Hepatocyte (in vitro differentiated cells): Measurements from ENCODE around the gene MLPH. TPM values are rescaled to one million over a fixed set of nuclear protein-coding genes. Genes with fewer than 3 reads are reported as not detected.

Source experiments
- DNase-seq: peaks from one replicate; pipeline ENCODE4 v3.0.0-alpha.2; 2016; ENCODE audit warnings: low spot score
- H2AFZ ChIP-seq: fragments of 200-600 bp; sonication (generic); 2 replicates; pipeline ENCODE4 v1.6.0; 2016; ENCODE audit warnings: antibody characterized with exemption, mild to moderate bottlenecking
- H3K27ac ChIP-seq: fragments of 200-600 bp; sonication (generic); 2 replicates; pipeline ENCODE4 v1.5.1; 2016; ENCODE audit warnings: mild to moderate bottlenecking
- H3K27me3 ChIP-seq: fragments of 200-600 bp; sonication (generic); 2 replicates; pipeline ENCODE4 v1.6.1; 2016
- H3K36me3 ChIP-seq: fragments of 200-600 bp; sonication (generic); replicated peaks from 2 replicates; pipeline ENCODE4 v1.5.1; 2016; ENCODE audit warnings: low read depth; ENCODE audit not compliant: insufficient read depth
- H3K4me1 ChIP-seq: fragments of 200-600 bp; sonication (generic); 2 replicates; pipeline ENCODE4 v1.5.1; 2016; ENCODE audit warnings: mild to moderate bottlenecking, moderate library complexity; ENCODE audit not compliant: insufficient read depth
- H3K4me2 ChIP-seq: fragments of 200-600 bp; sonication (generic); 2 replicates; pipeline ENCODE4 v1.6.0; 2016
- H3K4me3 ChIP-seq: fragments of 200-600 bp; sonication (generic); 2 replicates; pipeline ENCODE4 v1.5.1; 2016; ENCODE audit warnings: mild to moderate bottlenecking
- H3K79me2 ChIP-seq: fragments of 200-600 bp; sonication (generic); 2 replicates; pipeline ENCODE4 v1.6.0; 2017; ENCODE audit warnings: mild to moderate bottlenecking
- H3K9me2 ChIP-seq: fragments of 200-600 bp; sonication (generic); replicated peaks from 2 replicates; pipeline ENCODE4 v1.6.0; 2017; ENCODE audit warnings: mild to moderate bottlenecking; ENCODE audit not compliant: insufficient read depth
- H3K9me3 ChIP-seq: fragments of 200-600 bp; sonication (generic); 2 replicates; pipeline ENCODE4 v1.5.1; 2016; ENCODE audit warnings: low read depth, mild to moderate bottlenecking
- H4K20me1 ChIP-seq: fragments of 200-600 bp; sonication (generic); 2 replicates; pipeline ENCODE4 v1.6.0; 2016; ENCODE audit warnings: mild to moderate bottlenecking; ENCODE audit not compliant: insufficient read depth, poor library complexity, severe bottlenecking
- EZH2 ChIP-seq: fragments of 200-600 bp; sonication (generic); IDR thresholded peaks from 2 replicates; pipeline ENCODE4 v1.6.1; 2016; ENCODE audit warnings: antibody characterized with exemption, mild to moderate bottlenecking, borderline replicate concordance
- EZH2phosphoT487 ChIP-seq: fragments of 200-600 bp; sonication (generic); IDR thresholded peaks from one replicate; pipeline ENCODE4 v1.6.1; 2018; ENCODE audit warnings: antibody characterized with exemption, mild to moderate bottlenecking, low read depth, moderate library complexity; ENCODE audit not compliant: unreplicated experiment, severe bottlenecking
- WGBS: methylation state at CpG from one replicate; pipeline ENCODE4 v1.1.6; 2016; ENCODE audit warnings: low lambda C conversion rate; ENCODE audit errors: missing lambda C conversion rate; 5-methylcytosine and 5-hydroxymethylcytosine counted together
- polyA plus RNA-seq: library from polyadenylated mRNA; unstranded; fragments of >200 nt; fragmentation: Nextera tagmentation; extraction: Ambion mirVana; gene quantifications from 2 replicates; pipeline ENCODE4 v1.2.1, GENCODE V29; 2016
- total RNA-seq: library from RNA; depleted of rRNA; stranded (reverse); fragments of >200 nt; gene quantifications from 2 replicates; pipeline ENCODE4 v1.2.3, GENCODE V29; 2014
- TF ChIP-seq, protein P1 (sequence below): fragments of 200-600 bp; sonication (generic); IDR thresholded peaks from 2 replicates; pipeline ENCODE4 v1.5.1; 2016; ENCODE audit warnings: antibody characterized with exemption, mild to moderate bottlenecking; ENCODE audit not compliant: poor library complexity

Gene MLPH
- total and polyA plus RNA-seq, 2 experiments from 2014 or later: 6.7 to 12.3 TPM

DNA sequence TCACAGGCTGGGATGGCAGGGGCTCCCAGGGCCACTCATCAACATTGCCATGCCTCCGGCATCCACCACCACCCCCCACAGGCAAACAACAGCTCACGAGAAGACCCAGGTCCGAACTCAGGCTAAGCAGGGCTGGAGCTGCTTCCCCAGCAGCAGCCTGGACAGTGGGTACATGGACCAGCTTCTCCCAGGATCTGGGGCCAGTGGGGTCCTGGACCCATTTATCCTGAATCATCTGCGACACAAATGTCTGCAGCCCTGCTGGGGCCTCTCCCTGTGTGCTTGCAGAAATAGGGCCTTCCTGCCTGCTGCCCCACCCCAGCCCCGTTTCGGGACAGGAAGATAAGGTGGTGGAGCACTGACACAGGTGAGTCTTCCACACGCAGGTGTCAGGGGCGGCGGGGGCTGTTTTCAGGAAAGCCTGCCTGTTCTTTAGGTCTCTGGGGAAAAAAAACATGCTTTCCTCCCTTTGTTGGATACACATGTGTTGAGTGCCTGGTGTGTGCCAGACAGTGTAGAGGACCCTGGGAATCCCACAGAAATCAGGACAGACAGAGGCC lies 83.8 kb downstream of the MLPH start:
- H2AFZ ChIP-seq: no peak overlapping the region
- WGBS: 91% methylated on average over 9 of the region's 9 CpGs
- TF ChIP-seq, protein P1, sequence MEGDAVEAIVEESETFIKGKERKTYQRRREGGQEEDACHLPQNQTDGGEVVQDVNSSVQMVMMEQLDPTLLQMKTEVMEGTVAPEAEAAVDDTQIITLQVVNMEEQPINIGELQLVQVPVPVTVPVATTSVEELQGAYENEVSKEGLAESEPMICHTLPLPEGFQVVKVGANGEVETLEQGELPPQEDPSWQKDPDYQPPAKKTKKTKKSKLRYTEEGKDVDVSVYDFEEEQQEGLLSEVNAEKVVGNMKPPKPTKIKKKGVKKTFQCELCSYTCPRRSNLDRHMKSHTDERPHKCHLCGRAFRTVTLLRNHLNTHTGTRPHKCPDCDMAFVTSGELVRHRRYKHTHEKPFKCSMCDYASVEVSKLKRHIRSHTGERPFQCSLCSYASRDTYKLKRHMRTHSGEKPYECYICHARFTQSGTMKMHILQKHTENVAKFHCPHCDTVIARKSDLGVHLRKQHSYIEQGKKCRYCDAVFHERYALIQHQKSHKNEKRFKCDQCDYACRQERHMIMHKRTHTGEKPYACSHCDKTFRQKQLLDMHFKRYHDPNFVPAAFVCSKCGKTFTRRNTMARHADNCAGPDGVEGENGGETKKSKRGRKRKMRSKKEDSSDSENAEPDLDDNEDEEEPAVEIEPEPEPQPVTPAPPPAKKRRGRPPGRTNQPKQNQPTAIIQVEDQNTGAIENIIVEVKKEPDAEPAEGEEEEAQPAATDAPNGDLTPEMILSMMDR: no peak
- TF ChIP-seq EZH2phosphoT487 (no peak), EZH2 (no peak)

DNA sequence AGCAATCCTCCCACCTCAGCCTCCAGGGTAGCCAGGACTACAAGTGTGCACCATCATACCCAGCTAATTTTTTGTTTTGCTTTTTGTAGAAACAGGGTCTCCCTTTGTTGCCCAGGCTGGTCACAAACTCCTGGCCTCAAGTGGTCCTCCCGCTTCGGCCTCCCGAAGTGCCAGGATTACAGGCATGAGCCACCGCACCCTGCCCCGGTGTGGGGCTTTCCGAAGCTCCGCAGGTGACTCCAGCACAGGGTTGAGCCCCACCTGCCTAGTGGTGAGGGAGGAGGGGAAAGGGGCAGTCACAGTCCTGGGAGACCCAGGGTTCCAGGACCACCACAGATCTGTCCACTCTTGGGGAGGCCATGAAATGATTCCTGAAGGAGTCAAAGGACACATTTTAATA lies 84.5 kb downstream of the MLPH start:
- no peak overlapping the region for H3K4me2 ChIP-seq
- H4K20me1 ChIP-seq: no peaks in the 10 kb centered on the region
- DNase-seq: no peak
- H3K27ac ChIP-seq: no peak overlapping the region
- no peak overlapping the region for H3K4me3 ChIP-seq
- no peaks in the 10 kb centered on the region for H3K9me3 ChIP-seq
- H2AFZ ChIP-seq: no peak overlapping the region
- 80% methylated on average over 7 of the region's 7 CpGs for WGBS
- peaks cover 11% of the 10 kb centered on the region for H3K4me1 ChIP-seq
- H3K36me3 ChIP-seq: no peaks in the 10 kb centered on the region
- H3K79me2 ChIP-seq: no peaks in the 10 kb centered on the region
- no peak for TF ChIP-seq EZH2phosphoT487
- TF ChIP-seq, protein P1: no peak
- TF ChIP-seq EZH2: no peak
- H3K9me2 ChIP-seq: no peaks in the 10 kb centered on the region
- no peaks in the 10 kb centered on the region for H3K27me3 ChIP-seq

More for the DNA sequence above, 83.8 kb downstream of the MLPH start:
- Histone ChIP-seq H3K4me3 (no peak overlapping the region), H3K27me3 (no peaks in the 10 kb centered on the region), H3K4me2 (no peak overlapping the region), H3K27ac (no peak overlapping the region), H3K36me3 (no peaks in the 10 kb centered on the region), H3K9me3 (no peaks in the 10 kb centered on the region), H3K79me2 (no peaks in the 10 kb centered on the region), H3K9me2 (no peaks in the 10 kb centered on the region), H3K4me1 (peaks cover 11% of the 10 kb centered on the region), H4K20me1 (no peaks in the 10 kb centered on the region)
- DNase-seq: no peak

DNA sequence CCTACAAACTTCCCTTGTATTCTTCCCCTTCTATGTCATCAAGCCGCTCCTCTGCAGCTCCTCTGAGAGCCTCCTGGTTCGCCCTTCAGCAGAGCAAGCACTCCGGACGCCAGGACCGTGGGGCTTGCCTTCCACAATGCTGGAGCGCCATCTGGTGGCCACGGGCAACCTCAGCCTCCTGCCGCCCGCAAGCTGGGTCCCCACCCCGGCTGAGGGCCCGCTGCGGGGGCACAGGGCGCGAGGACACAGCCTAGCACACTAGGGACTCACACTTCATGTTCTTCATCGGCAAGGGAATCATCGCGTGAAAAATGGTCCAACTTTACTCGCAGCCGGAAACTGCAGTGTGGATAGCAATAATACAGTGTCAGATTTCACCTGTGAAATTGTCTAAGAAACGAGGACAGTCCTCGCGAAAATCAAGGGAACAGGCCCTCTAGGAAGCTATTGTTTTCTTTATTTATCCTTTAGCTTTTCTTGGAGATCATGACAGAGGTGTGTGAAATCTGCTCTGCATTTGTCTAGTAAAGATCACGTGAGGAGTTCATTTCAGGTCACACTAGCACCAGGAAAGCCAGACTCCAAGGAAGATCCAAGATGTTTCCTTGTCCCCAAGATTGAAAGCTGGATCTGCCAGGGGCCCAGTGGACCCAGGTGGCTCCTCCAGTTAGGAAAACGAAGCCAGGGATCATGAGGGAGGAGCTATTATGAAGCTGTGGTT lies 85.1 kb downstream of the MLPH start:
- no peak for TF ChIP-seq EZH2phosphoT487
- TF ChIP-seq, protein P1: peak; percentile 100
- H3K9me3 ChIP-seq: no peaks in the 10 kb centered on the region
- 15% methylated on average over 24 of the region's 24 CpGs for WGBS
- H3K27me3 ChIP-seq: no peaks in the 10 kb centered on the region
- peaks cover 11% of the 10 kb centered on the region for H3K4me1 ChIP-seq
- H2AFZ ChIP-seq: no peak overlapping the region
- H3K4me2 ChIP-seq: peak overlapping the region; percentile 58
- no peak overlapping the region for H3K27ac ChIP-seq
- H3K79me2 ChIP-seq: no peaks in the 10 kb centered on the region
- no peak overlapping the region for H3K4me3 ChIP-seq
- peak; percentile 97 for DNase-seq
- H3K36me3 ChIP-seq: no peaks in the 10 kb centered on the region
- no peaks in the 10 kb centered on the region for H3K9me2 ChIP-seq
- H4K20me1 ChIP-seq: no peaks in the 10 kb centered on the region
